HT-29 (cell line): ENCODE results near the gene ANXA4. TPM values are rescaled to one million over a fixed set of nuclear protein-coding genes. Genes with fewer than 3 reads are reported as not detected.
A peak's percentile ranks its signal among the peaks of the same experiment; 100 is the strongest.

Experiments
- DNase-seq: peaks from one replicate; pipeline ENCODE4 v3.0.0-alpha.2; 2015; ENCODE audit warnings: low spot score
- total RNA-seq: library from RNA; depleted of rRNA; stranded (reverse); fragments of >200 nt; shearing (Covaris generic); gene quantifications from 2 replicates; pipeline ENCODE4 v1.2.3, GENCODE V29; 2014; rRNA removed

ANXA4 gene
- total RNA-seq, result 460 and 510 TPM in 2 replicates

DNA sequence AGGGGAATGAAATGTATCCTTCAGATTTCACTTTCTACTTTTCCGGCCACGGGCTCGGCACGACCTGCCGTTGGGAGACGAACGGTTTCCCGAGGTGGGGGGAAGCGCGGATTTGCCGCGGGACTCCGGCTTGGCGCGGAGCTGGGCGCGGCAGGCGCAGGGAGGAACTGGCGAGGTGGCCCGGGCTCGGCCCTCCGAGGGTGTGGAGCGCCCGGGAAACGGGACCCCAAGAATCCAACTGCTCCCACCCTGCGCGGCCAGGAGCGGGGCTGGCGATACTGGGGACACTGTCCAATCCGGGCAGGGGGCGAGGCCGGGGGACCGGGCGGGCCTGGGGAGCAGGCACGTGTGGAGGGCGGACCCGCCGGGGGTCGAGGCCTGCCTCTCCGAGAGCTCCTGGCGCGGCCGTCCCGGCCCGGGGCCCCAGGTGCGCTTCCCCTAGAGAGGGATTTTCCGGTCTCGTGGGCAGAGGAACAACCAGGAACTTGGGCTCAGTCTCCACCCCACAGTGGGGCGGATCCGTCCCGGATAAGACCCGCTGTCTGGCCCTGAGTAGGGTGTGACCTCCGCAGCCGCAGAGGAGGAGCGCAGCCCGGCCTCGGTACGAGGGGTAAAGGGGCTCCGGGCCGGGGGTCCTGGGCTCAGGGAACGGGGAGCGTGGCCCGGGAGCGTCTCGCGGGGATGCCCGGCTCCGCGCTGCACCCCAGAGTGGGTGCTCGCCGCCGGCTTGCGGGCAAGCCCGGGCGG lies at the start of gene ANXA4:
TSS of gene ANXA4 (plus strand) at position 560 of the 747 bp plus-strand sequence. CDS start 39,432 bp downstream, outside the sequence.
- peak; percentile 90 for DNase-seq

DNA sequence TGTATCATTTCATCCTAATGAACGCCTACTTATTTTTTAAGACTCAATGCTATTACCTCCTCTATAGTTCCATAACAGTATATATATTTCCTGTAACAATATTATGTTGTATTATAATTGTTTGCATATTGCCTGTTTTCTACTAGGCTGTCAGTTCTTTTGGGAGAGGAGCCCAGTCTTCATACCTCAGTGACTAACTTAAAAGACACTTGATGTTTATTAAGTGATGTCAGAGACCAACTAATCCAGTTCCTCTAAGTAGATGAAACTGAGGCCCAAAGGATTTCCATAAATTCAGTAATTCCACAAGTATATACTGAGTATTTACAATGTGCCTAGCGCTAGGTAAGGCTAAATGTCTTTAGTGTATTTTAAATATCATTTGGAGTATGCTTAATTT lies 49.5 kb upstream of the ANXA4 start:
- DNase-seq, result no peak

DNA sequence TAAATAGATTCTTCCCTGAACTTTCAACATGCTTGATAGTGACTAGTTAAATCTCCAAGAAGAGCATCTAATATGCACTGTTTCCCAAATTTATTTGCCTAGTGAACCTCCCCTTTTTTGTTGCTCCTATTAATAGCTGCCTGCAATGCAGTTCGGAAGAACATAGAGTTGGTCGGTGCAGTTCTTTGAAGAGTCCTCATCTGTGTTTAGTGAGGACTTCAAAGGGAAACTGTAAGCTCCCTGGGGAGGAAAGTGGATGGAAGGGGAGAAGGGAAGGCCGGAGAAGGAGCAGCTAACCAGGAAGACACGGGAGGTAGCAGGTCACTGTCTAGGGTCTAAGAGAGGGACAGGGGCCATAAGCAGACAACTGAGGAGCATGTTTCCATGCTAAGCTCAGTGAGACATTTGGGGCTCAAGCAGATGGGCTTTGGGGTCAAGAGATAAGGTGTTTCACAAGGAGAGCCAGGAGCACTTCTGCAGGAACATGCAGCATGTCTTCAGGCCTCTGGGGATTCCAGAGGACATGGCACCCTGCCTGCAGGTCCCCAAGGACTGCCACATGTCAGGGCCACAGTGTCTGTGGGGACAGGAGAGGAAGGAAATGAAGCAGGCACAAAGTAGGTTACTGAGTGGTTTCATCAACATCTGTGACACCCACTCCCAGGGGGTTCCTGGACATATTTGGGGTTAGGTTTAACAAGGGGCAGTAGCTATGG lies 48.7 kb upstream of the ANXA4 start:
- DNase-seq, result no peak

DNA sequence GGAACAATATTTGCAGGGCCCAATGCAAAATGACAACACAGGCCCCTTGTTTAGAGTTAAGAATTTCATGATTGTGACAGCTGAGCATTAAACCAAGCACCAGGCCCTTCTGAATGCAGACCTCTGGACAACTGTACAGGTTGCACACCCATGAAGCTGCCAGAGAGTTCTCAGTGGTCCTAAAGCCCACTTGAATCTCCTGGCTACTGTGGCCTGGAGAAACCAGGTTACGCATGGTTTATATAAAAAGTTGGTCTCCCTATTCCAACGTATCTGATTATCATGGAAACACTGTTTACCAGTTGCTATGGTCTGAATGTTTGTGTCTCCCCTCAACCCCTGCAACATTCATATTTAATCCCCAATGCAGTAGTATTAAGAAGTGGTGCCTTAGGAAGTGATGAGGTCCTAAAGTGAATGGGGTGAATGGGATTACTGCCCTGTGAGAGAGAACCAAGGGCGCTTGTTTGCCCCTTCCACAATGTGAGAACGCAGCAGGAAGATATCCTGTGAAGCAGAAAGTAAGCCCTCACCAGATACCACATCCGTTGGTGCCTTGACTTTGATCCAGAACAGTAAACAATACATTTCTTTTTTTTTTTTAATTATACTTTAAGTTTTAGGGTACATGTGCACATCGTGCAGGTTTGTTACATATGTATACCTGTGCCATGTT lies 48.0 kb upstream of the ANXA4 start:
- no peak for DNase-seq

DNA sequence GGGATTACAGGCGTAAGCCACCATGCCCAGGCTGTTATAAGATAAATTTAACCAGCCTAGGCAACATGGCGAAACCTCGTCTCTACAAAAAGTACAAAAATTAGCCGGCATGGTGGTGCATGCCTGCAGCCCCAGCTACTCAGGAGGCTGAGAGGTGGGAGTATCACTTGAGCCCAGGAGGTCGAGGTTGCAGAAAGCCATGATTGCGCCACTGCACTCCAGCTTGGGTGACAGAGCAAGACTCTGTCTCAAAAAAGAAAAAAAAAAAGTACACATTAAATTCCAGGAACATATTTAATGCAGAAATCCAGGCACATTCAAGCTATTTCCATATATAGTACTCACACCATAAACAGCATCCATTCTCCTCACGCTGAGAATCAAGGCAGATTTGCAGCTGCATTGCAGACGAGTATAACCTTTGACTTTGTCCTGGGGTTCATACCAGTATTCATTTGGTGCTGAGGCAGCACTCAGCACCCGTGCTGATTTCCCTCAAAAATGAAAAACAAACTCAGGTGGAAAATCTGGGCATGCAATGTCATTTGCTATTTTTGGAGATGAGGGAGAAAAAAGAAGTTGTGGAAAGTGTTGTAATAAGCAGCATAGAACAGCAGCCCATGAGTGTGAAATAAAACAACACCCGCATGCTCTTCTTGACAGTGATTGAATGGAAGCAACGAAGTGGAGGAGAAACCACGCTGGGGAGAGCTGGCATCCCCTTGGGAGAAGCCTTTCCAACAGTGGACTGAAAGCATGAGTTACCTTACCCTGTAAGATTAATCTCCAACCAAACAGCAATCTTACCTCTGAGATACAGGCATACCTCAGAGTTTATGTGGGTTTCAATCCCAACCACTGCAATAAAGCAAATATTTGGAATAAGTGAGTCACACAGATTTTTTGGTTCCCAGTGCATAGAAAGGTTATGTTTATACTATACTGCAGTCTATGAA lies 46.8 kb upstream of the ANXA4 start:
- DNase-seq, result peak; percentile 46

DNA sequence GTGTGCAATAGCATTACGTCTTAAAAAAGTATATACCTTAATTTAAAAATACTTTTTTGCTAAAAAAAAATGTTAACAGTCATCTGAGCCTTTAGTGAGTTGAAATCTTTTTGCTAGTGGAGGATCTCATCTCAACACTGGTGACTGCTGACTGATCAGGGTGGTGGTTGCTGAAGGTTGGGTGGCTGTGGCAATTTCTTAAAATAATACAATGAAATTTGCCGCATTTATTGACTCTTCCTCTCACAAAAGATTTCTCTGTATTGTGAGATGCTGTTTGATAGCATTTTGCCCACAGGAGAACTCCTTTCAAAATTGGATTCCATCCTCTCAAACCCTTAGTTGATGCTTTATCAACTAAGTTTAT lies 46.1 kb upstream of the ANXA4 start:
- DNase-seq, result no peak

DNA sequence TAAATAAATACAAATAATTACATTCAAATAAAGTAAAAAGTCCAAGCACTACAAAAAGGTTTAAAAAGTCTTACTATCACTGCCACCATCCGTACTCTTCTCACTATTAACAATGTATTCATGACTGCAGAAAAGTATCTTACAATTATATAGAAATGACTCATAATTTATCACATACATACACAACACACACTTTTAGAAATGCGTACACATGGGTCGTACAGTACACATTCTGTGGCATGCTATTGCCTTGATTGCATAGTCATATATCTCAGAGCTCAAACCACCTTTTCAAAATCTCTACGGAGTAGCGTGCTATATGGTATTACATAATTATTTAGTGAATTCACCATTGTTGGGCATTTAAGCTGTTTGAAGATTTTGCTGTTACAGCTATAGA lies 41.6 kb upstream of the ANXA4 start:
- no peak for DNase-seq

DNA sequence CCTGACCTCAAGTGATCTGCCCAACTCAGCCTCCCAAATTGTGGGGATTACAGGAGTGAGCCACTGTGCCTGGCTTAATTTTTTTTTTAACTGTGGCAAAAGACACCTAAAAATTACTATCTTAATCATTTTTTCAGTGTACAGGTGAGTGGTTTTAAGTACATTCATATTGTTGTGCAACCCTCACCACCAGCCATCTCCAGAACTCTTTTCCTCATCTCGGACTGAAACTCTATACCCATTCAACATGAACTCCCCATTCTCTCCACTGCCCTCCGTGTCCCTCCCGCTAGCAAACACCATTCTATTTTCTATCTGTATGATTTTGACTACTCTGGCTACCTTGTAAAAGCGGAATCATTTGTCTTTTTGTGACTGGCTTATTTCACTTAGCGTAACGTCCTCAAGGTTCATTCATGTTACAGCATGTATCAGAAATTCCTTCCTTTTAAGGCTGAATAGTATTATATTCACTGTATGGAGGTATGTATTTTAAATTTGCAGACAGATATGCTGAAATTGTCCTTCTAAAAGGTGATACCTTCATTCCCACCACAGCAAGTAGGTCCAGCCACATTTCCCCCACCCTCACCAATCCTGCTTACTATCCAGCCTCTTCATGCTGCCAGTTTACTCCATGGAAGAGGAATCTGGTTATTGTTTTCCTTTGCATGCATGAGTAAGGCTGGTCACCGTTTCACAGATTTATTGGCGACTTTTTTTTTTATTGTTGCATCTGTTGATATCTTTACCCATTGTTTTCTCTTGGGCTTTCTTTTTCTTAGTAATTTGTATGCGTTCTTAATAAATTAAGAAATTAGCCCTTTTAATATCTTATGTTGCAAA lies 40.6 kb upstream of the ANXA4 start:
- DNase-seq, result no peak

DNA sequence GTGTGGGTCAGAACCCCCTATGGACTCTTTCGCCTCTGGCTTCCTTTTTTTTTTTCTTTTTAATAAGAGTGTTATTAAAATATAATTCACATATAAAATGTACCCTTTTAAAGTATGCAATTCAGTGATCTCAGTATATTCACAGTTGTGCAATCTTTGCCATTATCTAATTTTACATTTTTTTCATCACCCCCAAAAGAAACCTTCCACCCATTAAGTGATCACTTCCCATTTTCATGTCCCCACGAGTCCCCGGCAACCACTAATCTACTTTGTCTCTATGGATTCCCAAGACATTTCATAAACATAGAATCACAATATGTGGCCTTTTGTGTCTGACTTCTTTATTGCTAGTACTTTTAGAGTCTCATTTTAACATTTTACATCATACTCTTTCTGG lies 38.7 kb upstream of the ANXA4 start:
- no peak for DNase-seq

DNA sequence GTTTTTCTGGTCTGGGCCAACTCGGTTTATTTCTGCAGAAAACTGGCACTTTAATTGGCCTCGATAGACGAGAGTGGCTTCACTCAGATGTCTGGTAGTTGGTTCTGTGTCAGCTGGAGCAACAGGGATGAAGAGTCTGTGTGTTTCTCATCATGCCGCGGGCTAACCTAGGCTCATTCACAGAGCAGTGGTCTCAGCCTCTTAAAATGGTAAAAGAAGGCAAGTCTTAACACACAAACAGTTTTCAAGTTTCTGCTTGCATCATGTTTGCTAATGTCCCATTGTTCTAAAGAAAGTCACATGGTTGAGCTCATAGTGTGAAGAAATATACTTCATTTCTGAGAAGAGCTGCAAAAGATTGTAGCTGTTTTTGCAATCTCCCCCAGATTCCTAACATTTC lies 37.5 kb upstream of the ANXA4 start:
- DNase-seq, result no peak

DNA sequence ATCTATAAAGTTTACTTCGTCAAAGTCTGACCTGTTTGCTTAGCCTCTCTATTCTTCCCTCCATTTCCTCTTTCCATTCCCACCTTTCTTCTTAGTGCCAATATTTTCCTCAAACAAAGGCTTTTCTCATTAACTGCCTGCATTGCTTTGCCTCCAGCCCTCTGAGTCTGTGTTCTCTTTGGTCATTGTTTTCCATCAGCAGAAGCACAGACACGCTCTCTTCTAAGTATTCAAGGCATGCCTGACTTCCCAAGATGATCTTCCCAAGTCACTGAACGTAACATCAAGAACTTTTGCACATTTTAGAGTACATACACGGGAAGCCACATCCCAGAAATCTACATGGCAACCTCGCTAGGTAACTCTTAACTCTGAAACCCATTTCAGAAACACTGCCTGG lies 32.6 kb upstream of the ANXA4 start:
- DNase-seq, result no peak

DNA sequence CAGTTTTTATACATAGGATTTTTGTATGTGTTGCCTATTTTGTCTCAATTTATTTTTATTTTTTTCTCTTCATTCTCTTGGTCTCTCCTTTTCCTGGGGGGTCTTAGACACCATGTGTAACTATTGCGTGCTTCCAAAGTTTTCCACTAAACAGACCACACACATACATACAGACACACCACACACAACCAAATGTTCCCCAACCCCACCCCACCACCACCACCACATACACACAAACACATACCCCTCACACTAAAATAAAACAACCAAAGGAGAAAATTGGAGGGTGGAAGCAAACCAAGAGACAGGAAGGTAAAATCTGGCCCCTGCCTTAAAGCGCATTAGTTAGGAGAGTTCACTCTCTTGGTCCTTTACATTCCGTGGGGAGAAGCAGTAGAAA lies 30.0 kb upstream of the ANXA4 start:
- DNase-seq, result no peak

DNA sequence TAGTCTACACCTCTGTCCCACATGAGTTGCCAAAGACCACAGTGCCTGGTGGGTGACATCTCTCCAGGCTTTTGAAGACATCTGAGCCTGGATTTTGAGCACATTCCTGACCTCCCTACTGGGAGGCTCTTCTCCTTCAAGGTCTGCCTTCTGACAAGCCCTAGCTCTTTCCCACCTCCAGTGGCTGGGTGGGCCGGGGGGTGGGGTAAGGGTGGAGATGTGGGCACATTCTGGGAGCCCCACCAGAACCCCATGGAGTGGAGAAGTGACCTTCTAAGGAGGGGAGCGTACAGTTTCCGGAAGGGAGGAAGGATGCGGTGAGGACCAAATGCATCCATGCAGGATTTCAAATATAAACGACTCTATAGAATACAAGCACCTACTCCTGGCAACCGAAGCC lies 27.9 kb upstream of the ANXA4 start:
- no peak for DNase-seq

DNA sequence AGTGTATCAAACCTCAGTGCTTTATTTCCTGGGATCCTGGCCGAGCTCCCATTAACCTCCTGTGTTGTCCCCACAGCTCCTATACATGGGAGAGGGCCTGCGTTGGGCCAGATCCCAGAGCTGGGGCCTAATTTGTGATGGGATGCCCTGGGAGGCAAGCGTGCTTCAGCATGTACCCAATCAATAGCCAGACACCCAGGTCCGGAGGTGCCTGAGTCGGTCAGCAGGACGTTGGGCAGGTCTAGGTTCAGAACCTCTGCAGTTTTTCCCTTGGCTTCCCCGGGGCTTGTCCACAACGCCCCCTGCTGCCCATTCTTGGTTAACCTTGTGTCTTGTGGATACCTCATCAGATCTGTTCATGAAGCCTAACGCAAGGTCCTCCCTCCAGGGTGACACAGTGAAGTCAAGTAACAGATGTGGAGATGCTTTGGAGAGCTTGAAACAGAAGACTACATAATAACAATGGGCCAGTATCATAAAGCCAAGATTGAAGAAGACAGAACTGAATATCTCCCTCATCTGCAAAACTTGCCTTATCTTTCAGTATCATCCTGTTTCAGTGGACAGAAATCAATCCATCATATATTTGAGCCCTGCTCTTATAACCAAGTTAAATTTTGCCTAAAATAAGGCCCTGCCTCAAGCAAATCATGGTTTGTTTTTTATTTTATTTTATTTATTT lies 27.3 kb upstream of the ANXA4 start:
- DNase-seq, result peak; percentile 91

DNA sequence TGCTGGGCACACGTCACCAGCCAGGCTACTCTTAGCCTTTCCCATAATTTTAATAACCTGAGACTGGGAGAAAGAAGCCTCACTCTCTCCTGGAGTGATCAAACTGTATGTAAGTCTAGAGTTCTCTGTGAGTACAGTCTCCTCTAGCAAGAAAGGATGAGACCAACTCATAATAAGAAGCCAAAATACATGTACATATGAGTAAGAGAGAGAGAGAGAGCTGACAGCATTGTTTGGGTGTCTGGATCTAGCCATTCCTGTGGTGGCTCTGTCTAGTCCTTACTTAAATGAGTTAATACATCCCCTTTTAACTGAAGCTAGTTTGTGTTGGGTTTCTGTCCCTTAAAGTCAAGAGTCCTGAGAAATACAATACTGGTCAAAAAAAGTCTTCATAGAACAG lies 26.0 kb upstream of the ANXA4 start:
- DNase-seq, result no peak

DNA sequence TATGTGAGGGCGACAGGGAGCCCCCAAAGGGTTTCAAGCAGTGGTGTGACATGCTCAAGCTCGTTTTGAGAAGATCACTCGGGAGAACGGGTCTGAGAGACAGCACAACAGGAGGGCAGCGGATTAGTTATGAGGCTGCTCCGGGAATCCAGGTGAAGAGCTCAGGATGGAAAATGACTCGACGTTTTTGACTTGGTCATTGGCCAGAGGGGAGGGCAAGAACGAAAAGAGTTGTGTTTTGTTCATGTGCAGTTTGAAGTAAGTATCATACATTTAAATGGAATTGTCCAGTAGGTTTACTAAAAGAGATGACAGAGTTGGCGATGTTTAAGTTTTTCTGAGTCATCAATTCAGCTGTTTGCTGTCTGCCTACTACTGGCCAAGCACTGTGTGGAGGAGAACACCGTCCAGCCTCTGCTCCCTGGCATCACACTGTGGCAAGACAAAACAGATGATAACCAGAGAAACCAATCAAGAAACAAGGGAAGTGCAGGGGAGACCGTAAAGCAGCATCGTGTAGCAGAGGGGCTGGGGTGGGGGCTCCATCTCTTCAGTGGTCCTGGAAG lies 25.3 kb upstream of the ANXA4 start:
- no peak for DNase-seq

DNA sequence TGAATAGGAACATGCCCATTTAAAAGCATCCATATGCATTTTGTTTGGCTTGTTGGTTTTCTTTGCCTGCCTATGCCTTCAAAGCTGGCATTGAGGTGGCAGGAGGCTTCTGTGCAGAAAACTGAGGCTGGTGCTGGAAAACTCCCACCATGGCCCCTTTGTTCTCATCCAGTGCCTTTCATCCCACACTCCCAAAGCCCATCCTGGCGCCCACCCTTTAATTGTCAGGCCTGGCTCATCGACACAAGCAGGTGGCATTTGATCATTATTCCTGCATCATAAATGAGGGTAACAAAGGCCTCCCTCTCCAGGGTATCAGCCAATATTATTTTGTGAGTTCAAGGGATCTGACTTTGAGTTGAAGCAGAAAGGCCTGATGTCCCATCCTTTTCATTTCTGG lies 24.7 kb upstream of the ANXA4 start:
- no peak for DNase-seq

DNA sequence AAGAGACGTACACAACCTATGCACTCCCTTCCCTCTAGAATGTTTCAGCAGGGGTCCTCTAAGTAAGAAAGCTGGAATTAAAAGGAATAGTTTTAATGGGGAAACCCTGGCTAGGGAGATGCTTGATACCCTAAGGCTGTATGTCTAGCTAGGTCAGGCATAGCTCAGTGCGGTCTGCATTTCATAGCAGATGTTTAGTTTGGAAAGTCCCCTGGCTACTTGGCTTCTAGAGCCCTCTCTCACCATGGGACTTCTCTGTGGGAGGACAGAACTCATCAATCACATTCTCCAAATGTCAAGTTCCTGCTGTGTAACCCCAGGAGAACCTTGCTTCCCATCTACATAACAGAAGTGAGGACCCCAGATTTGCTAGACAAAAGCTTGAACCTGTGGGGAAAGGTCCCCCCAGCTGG lies 24.1 kb upstream of the ANXA4 start:
- DNase-seq, result no peak

DNA sequence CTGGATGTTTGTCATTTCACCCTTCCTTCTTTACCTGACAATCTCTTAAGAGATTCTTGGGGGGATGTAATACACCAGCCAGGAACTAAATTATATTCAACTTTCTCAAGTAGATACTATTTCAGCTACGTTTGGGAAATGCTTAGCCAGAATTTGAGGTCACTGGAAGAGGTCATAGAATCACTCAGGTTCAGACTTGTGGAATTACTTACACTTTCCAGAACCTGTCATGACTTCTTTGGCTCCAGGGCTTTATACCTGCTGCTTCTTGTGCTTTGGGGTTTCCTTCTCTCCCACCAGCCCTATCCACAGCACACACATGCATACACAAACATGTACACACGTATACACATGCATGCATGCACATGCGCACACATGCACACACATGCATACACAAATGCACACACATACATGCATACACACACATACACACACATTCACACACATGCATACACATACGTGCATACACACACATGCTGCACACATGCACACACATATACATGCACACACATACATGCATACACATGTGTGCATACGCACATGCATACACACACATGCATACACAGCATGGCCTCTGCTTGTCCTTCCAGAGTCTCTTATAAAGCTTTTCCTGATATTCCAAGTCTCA lies 23.5 kb upstream of the ANXA4 start:
- DNase-seq, result no peak
